Tibial nerve (tissue), 4 donors: ENCODE data around the gene MACF1.

Source experiments
- EP300 ChIP-seq, 2 donors: sonication (generic); formaldehyde crosslinking; IDR thresholded peaks; one replicate each; pipeline ENCODE4 v1.6.1; 2017; ENCODE audit warnings: antibody characterized with exemption in 2 of 2, mild to moderate bottlenecking in 1 of 2
- POLR2A ChIP-seq, 2 donors: fragments of 450-650 bp; IDR thresholded peaks; one replicate each; pipeline ENCODE4 v1.6.1; 2017; ENCODE audit warnings: antibody characterized with exemption in 2 of 2, mild to moderate bottlenecking in 2 of 2, moderate library complexity in 2 of 2
- TF ChIP-seq, protein P1 (sequence below), 5 experiments: fragments of 200-600 bp in 3 of 5; fragments of 450-650 bp in 2 of 5; sonication (generic) in 3 of 5; IDR thresholded peaks; one replicate each; pipeline ENCODE4 v1.5.1; 2016 to 2019; ENCODE audit warnings: antibody characterized with exemption in 5 of 5, mild to moderate bottlenecking in 3 of 5, moderate library complexity in 2 of 5

DNA sequence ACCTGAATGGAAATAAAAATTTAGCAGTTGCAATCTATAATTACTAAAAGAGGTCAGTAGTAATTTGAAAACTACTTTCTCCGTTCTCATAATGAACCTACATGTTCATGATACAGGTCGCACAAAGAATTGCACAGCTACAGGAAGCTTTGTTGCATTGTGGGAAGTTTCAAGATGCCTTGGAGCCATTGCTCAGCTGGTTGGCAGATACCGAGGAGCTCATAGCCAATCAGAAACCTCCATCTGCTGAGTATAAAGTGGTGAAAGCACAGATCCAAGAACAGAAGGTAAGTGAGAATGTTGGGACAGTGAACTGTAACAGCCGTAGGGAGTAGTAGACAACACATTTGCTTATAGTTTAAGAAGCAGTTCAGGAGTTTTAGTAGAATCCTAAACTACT is 218.1 kb downstream of the MACF1 start:
- TF ChIP-seq POLR2A (IDR thresholded peaks at IDR 0.05) (no peak), EP300 (IDR thresholded peaks at IDR 0.05) (no peak)
- TF ChIP-seq, protein P1, sequence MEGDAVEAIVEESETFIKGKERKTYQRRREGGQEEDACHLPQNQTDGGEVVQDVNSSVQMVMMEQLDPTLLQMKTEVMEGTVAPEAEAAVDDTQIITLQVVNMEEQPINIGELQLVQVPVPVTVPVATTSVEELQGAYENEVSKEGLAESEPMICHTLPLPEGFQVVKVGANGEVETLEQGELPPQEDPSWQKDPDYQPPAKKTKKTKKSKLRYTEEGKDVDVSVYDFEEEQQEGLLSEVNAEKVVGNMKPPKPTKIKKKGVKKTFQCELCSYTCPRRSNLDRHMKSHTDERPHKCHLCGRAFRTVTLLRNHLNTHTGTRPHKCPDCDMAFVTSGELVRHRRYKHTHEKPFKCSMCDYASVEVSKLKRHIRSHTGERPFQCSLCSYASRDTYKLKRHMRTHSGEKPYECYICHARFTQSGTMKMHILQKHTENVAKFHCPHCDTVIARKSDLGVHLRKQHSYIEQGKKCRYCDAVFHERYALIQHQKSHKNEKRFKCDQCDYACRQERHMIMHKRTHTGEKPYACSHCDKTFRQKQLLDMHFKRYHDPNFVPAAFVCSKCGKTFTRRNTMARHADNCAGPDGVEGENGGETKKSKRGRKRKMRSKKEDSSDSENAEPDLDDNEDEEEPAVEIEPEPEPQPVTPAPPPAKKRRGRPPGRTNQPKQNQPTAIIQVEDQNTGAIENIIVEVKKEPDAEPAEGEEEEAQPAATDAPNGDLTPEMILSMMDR (IDR thresholded peaks at IDR 0.05): no peak
